IMR-90 (cell line): ENCODE results near the gene RAB9B. TPM values are rescaled to one million over a fixed set of nuclear protein-coding genes. Genes with fewer than 3 reads are reported as not detected.
"Not testable (repeated sequence)": the region's sequence is repeated elsewhere in the genome, so short reads cannot be mapped to it uniquely, and the experiment has no call there.

Source experiments
- ATAC-seq: fragments of 200-7000 bp; cut with Tn5 transposase; 2 replicates; pipeline ENCODE4 v1.9.1; 2020; ENCODE audit warnings: low read depth, mild to moderate bottlenecking, moderate library complexity
- BruUV-seq: library from RNA; stranded (reverse); fragments of 400-500 nt; replicated peaks from 2 replicates; lab custom pipeline; 2021; lab: Mats Ljungman, UMichigan
- CTCF ChIA-PET: fragments of 300-600 bp; formaldehyde crosslinking; extraction: SDS; loops from one replicate; lab custom pipeline; 2021; ENCODE audit warnings: antibody characterized with exemption; lab: Yijun Ruan, JAX
- POLR2A ChIA-PET: fragments of 300-600 bp; sonication (Branson Sonifier 250); formaldehyde crosslinking; loops from one replicate; lab custom pipeline; 2022; ENCODE audit warnings: antibody characterized with exemption; ENCODE audit not compliant: unreplicated experiment; lab: Charles Lee
- DNase-seq: peaks from one replicate; pipeline ENCODE4 v3.0.0; 2013
- H2AFZ ChIP-seq: replicated peaks from 2 replicates; pipeline ENCODE3; 2013; ENCODE audit warnings: low read length, mild to moderate bottlenecking; ENCODE audit not compliant: poor library complexity
- H2AK5ac ChIP-seq: 2 replicates; pipeline ENCODE4 v1.6.1; 2013; ENCODE audit warnings: low read depth, low read length, inconsistent platforms
- H2AK9ac ChIP-seq: replicated peaks from 2 replicates; pipeline ENCODE3; 2013; ENCODE audit warnings: mild to moderate bottlenecking, low read depth, low read length, moderate library complexity; ENCODE audit not compliant: poor library complexity
- H2BK120ac ChIP-seq: 2 replicates; pipeline ENCODE4 v1.6.1; 2013; ENCODE audit warnings: low read depth, low read length, inconsistent platforms
- H2BK15ac ChIP-seq: 3 replicates; pipeline ENCODE4 v1.6.1; 2013; ENCODE audit warnings: low read depth, low read length, inconsistent platforms
- H2BK20ac ChIP-seq: 2 replicates; pipeline ENCODE4 v1.6.1; 2013; ENCODE audit warnings: low read depth, mild to moderate bottlenecking, inconsistent platforms, low read length, moderate library complexity
- H2BK5ac ChIP-seq: 2 replicates; pipeline ENCODE4 v1.6.1; 2013; ENCODE audit warnings: mild to moderate bottlenecking, low read depth, low read length, inconsistent platforms; ENCODE audit not compliant: poor library complexity, severe bottlenecking
- H3K14ac ChIP-seq: replicated peaks from 2 replicates; pipeline ENCODE4 v1.6.1; 2013; ENCODE audit warnings: low read depth, low read length, inconsistent platforms
- H3K18ac ChIP-seq: 2 replicates; pipeline ENCODE4 v1.6.1; 2013; ENCODE audit warnings: low read depth, low read length, control low read depth
- H3K23ac ChIP-seq: 2 replicates; pipeline ENCODE4 v1.6.1; 2013; ENCODE audit warnings: low read depth, low read length, inconsistent platforms
- H3K27ac ChIP-seq: 2 replicates; pipeline ENCODE4 v1.5.1; 2013; ENCODE audit warnings: mild to moderate bottlenecking, control low read depth, low read length; ENCODE audit not compliant: insufficient read depth
- H3K27me3 ChIP-seq: 2 replicates; pipeline ENCODE4 v1.6.1; 2013; ENCODE audit warnings: low read length; ENCODE audit not compliant: control insufficient read depth, insufficient read depth
- H3K36me3 ChIP-seq: 2 replicates; pipeline ENCODE4 v1.6.1; 2013; ENCODE audit warnings: low read length, mixed read lengths; ENCODE audit not compliant: control insufficient read depth, insufficient read depth
- H3K4ac ChIP-seq: 2 replicates; pipeline ENCODE4 v1.6.1; 2013; ENCODE audit warnings: low read depth, low read length, inconsistent platforms
- H3K4me1 ChIP-seq: 2 replicates; pipeline ENCODE4 v1.6.1; 2013; ENCODE audit warnings: low read length, mixed read lengths; ENCODE audit not compliant: control insufficient read depth, insufficient read depth
- H3K4me2 ChIP-seq: 2 replicates; pipeline ENCODE4 v1.6.1; 2013; ENCODE audit warnings: low read depth, mild to moderate bottlenecking, control low read depth, low read length, moderate library complexity
- H3K4me3 ChIP-seq: 2 replicates; pipeline ENCODE4 v1.5.1; 2013; ENCODE audit warnings: low read depth, mild to moderate bottlenecking, control low read depth, low read length, moderate library complexity; ENCODE audit not compliant: insufficient read depth
- H3K56ac ChIP-seq: 2 replicates; pipeline ENCODE4 v1.6.1; 2013; ENCODE audit warnings: low read length, inconsistent platforms; ENCODE audit not compliant: insufficient read depth; ENCODE audit errors: extremely low read depth
- H3K79me1 ChIP-seq, 2 experiments: 2 replicates each; pipeline ENCODE4 v1.6.1; 2013; ENCODE audit warnings: low read length in 2 of 2, inconsistent platforms in 1 of 2, low read depth in 1 of 2
- H3K9ac ChIP-seq: 2 replicates; pipeline ENCODE4 v1.6.1; 2013; ENCODE audit warnings: low read depth, low read length, control low read depth
- H3K9me1 ChIP-seq: 2 replicates; pipeline ENCODE4 v1.6.1; 2013; ENCODE audit warnings: low read length, inconsistent platforms; ENCODE audit not compliant: insufficient read depth
- H3K9me3 ChIP-seq: 2 replicates; pipeline ENCODE4 v1.6.1; 2013; ENCODE audit warnings: low read length; ENCODE audit not compliant: control insufficient read depth, insufficient read depth
- H4K20me1 ChIP-seq: 2 replicates; pipeline ENCODE4 v1.6.1; 2013; ENCODE audit warnings: low read length, inconsistent platforms; ENCODE audit not compliant: insufficient read depth
- H4K5ac ChIP-seq: 2 replicates; pipeline ENCODE4 v1.6.1; 2013; ENCODE audit warnings: mild to moderate bottlenecking, low read depth, low read length, control low read depth
- H4K8ac ChIP-seq, 2 experiments: 2 replicates each; pipeline ENCODE4 v1.6.1; 2013; ENCODE audit warnings: low read depth in 2 of 2, low read length in 2 of 2, control low read depth in 1 of 2, inconsistent platforms in 1 of 2
- H4K91ac ChIP-seq: 2 replicates; pipeline ENCODE4 v1.6.1; 2013; ENCODE audit warnings: low read depth, low read length, inconsistent platforms; ENCODE audit not compliant: insufficient read depth
- CEBPB ChIP-seq: IDR thresholded peaks from 2 replicates; pipeline ENCODE4 v1.6.1; 2012; ENCODE audit warnings: low read depth, low read length, improper control_type of control experiment
- FOS ChIP-seq: fragments of 150-350 bp; IDR thresholded peaks from 2 replicates; pipeline ENCODE4 v1.6.1; 2016; ENCODE audit warnings: low read depth, low read length
- WGBS, 2 experiments: methylation state at CpG; one replicate each; pipeline versions ENCODE4 v1.1.5 to v1.1.7; 2013; ENCODE audit warnings: missing lambda C conversion rate in 2 of 2; ENCODE audit not compliant: insufficient read length in 1 of 2; ENCODE audit errors: extremely low coverage in 2 of 2; 5-methylcytosine and 5-hydroxymethylcytosine counted together
- dilution Hi-C: fragments of 300-500 bp; cut with HindIII; formaldehyde crosslinking; loops from one replicate; pipeline ENCODE4 v1.14.3; 2018; ENCODE audit warnings: low sequenced_read_pairs; ENCODE audit not compliant: unreplicated experiment
- in situ Hi-C: fragments of 300-500 bp; cut with MboI; formaldehyde crosslinking; loops from 3 replicates; pipeline ENCODE4 v1.14.3; 2019; ENCODE audit warnings: low sequenced_read_pairs, inconsistent platforms, mixed read lengths
- intact Hi-C: fragments of 100-400 bp; cut with micrococcal nuclease; formaldehyde crosslinking; loops from 2 replicates; pipeline ENCODE4 v1.10.0; 2022
- polyA plus RNA-seq, 3 experiments: library from polyadenylated mRNA; depleted of rRNA; stranded (reverse); fragments of >200 nt; gene quantifications; 2 replicates each; pipeline ENCODE4 v1.2.3, GENCODE V29; 2012; ENCODE audit warnings: low replicate concordance in 1 of 3
- total RNA-seq: library from RNA; depleted of rRNA; stranded (reverse); fragments of >200 nt; gene quantifications from 2 replicates; pipeline ENCODE4 v1.2.3, GENCODE V29; 2012
- TF ChIP-seq, protein P1 (sequence below): fragments of 150-350 bp; IDR thresholded peaks from 2 replicates; pipeline ENCODE4 v1.6.1; 2017; ENCODE audit warnings: mild to moderate bottlenecking, antibody characterized with exemption, low read length, low read depth

The RAB9B gene
- total and polyA plus RNA-seq, 2 of the 4 experiments (the other 2 are of a cell fraction) = 0.58 to 0.90 TPM

DNA sequence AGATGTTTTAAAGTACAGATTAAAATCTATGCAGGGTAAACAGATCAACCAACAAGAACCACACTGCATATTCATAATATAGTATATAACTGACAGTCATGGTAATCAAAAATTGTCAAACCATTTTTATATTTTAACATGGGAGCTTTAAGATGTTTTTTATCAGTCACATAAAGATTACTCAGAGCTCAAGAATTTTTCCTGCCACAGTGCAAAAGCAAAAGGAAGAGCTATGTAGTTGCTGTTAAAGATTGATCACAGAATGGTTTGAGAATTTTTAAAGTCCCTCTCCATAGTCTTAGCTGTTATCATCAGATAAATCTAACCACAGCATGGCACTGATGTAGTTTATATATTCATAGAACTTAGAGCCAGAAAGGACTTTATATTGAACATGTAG lies 8.5 kb downstream of the RAB9B start:
- H3K56ac ChIP-seq = no peak overlapping the region
- ChIA-PET POLR2A (no interaction called here), CTCF (interaction anchor here (0.9 kb wide), 1 partner anchor 12 kb away, joined by 3 read pairs; no protein-coding TSS in a partner anchor)
- H3K36me3 ChIP-seq = no peaks in the 10 kb centered on the region
- no peak overlapping the region for H2BK120ac ChIP-seq
- H4K8ac ChIP-seq = no peak overlapping the region
- H2AK9ac ChIP-seq = no peak overlapping the region
- H3K14ac ChIP-seq = no peak overlapping the region
- DNase-seq (peak; percentile 19), ATAC-seq (no peak; the same call in 1 of the 2 replicates)
- no peak overlapping the region for H3K23ac ChIP-seq
- no peaks in the 10 kb centered on the region for H3K79me1 ChIP-seq
- no peak overlapping the region for H3K18ac ChIP-seq
- H2BK15ac ChIP-seq = no peak overlapping the region
- no peak overlapping the region for H2BK5ac ChIP-seq
- BruUV-seq = no TSS peak
- no peak overlapping the region for H3K4me3 ChIP-seq
- intact Hi-C loops (no loop called here), dilution Hi-C loops (no loop called here), in situ Hi-C loops (no loop called here)
- no peaks in the 10 kb centered on the region for H4K20me1 ChIP-seq
- H2BK20ac ChIP-seq = no peak overlapping the region
- H3K27ac ChIP-seq = no peak overlapping the region
- no peaks in the 10 kb centered on the region for H3K4me1 ChIP-seq
- no peak overlapping the region for H4K5ac ChIP-seq
- no peak overlapping the region for H4K91ac ChIP-seq
- H2AK5ac ChIP-seq = no peak overlapping the region
- no peaks in the 10 kb centered on the region for H3K9me1 ChIP-seq
- peaks cover 3% of the 10 kb centered on the region for H3K27me3 ChIP-seq
- TF ChIP-seq CEBPB = no peak
- TF ChIP-seq, protein P1, sequence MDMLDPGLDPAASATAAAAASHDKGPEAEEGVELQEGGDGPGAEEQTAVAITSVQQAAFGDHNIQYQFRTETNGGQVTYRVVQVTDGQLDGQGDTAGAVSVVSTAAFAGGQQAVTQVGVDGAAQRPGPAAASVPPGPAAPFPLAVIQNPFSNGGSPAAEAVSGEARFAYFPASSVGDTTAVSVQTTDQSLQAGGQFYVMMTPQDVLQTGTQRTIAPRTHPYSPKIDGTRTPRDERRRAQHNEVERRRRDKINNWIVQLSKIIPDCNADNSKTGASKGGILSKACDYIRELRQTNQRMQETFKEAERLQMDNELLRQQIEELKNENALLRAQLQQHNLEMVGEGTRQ = no peak
- no peak for TF ChIP-seq FOS
- no peak overlapping the region for H2AFZ ChIP-seq
- no peaks in the 10 kb centered on the region for H3K9me3 ChIP-seq
- H3K4me2 ChIP-seq = no peak overlapping the region
- no peak overlapping the region for H3K9ac ChIP-seq
- H3K4ac ChIP-seq = no peak overlapping the region

GRCh38 chrX:103820802-103821201 lies 11.3 kb downstream of the RAB9B start:
- H3K4me3 ChIP-seq, H3K23ac ChIP-seq, H2BK120ac ChIP-seq, H4K91ac ChIP-seq, intact Hi-C loops, H2BK15ac ChIP-seq, CTCF ChIA-PET, H3K18ac ChIP-seq, in situ Hi-C loops, H4K5ac ChIP-seq, BruUV-seq, H2AFZ ChIP-seq, H3K14ac ChIP-seq, ATAC-seq, H3K36me3 ChIP-seq, H3K9me1 ChIP-seq, POLR2A ChIA-PET, H3K4ac ChIP-seq, H2BK5ac ChIP-seq, H2AK9ac ChIP-seq, H2BK20ac ChIP-seq, H3K9ac ChIP-seq, H3K4me1 ChIP-seq, H4K20me1 ChIP-seq, H2AK5ac ChIP-seq, H4K8ac ChIP-seq, H3K79me1 ChIP-seq, H3K4me2 ChIP-seq, DNase-seq, H3K27ac ChIP-seq, H3K27me3 ChIP-seq, H3K56ac ChIP-seq, dilution Hi-C loops, H3K9me3 ChIP-seq: not testable (repeated sequence)
- no CpG with 5 or more reads among the region's 6 CpGs for WGBS, 2 experiments
